SK-N-SH (cell line): ENCODE measurements around the gene SMIM11. TPM values are rescaled to one million over a fixed set of nuclear protein-coding genes. Genes with fewer than 3 reads are reported as not detected.

Experiments used
- CTCF ChIA-PET: fragments of 300-600, 350-600 bp; formaldehyde crosslinking; extraction: SDS; loops from one replicate; lab custom pipeline; 2021; lab: Yijun Ruan, JAX
- POLR2A ChIA-PET: fragments of 350-600 bp; sonication (Branson Sonifier 250); formaldehyde crosslinking; extraction: SDS; loops from one replicate; lab custom pipeline; 2020; ENCODE audit warnings: antibody characterized with exemption, inconsistent platforms; lab: Yijun Ruan, JAX
- DNase-seq: peaks from one replicate; pipeline ENCODE4 v3.0.0; 2012
- H2AFZ ChIP-seq: fragments of 200-600 bp; sonication (generic); 2 replicates; pipeline ENCODE4 v1.8.1; 2016; ENCODE audit warnings: antibody characterized with exemption, mild to moderate bottlenecking, low read depth
- H3F3A ChIP-seq: fragments of 200-600 bp; sonication (generic); replicated peaks from 2 replicates; pipeline ENCODE3; 2016; ENCODE audit warnings: antibody characterized with exemption, mild to moderate bottlenecking; ENCODE audit not compliant: insufficient read depth
- H3K27ac ChIP-seq, 2 experiments: fragments of 200-500 bp in 1 of 2; fragments of 200-600 bp in 1 of 2; sonication (Bioruptor generic) in 1 of 2; sonication (generic), shearing (Covaris generic) in 1 of 2; 2 replicates each; pipeline versions ENCODE4 v1.5.1 to v1.6.1; 2014 to 2016; ENCODE audit warnings: low read depth in 2 of 2, inconsistent platforms in 1 of 2, low read length in 1 of 2, mild to moderate bottlenecking in 1 of 2, mixed read lengths in 1 of 2
- H3K27me3 ChIP-seq: fragments of 200-600 bp; sonication (generic), shearing (Covaris generic); 2 replicates; pipeline ENCODE4 v1.6.1; 2016; ENCODE audit warnings: mixed run types; ENCODE audit not compliant: insufficient read depth
- H3K36me3 ChIP-seq, 2 experiments: fragments of 200-500 bp in 1 of 2; fragments of 200-600 bp in 1 of 2; sonication (Bioruptor generic) in 1 of 2; sonication (generic) in 1 of 2; replicated peaks in 1 of 2; 2 replicates each; pipeline versions ENCODE3 to v1.5.1; 2014 to 2016; ENCODE audit warnings: low read length in 1 of 2, mild to moderate bottlenecking in 1 of 2; ENCODE audit not compliant: insufficient read depth in 2 of 2, control insufficient read depth in 1 of 2
- H3K4me1 ChIP-seq, 2 experiments: fragments of 200-500 bp in 1 of 2; fragments of 200-600 bp in 1 of 2; sonication (Bioruptor generic) in 1 of 2; sonication (generic), shearing (Covaris generic) in 1 of 2; 2 replicates each; pipeline versions ENCODE4 v1.5.1 to v1.6.1; 2014 to 2016; ENCODE audit warnings: low read depth in 1 of 2, low read length in 1 of 2, mixed run types in 1 of 2; ENCODE audit not compliant: insufficient read depth in 2 of 2, control insufficient read depth in 1 of 2
- H3K4me2 ChIP-seq: fragments of 200-600 bp; sonication (generic), shearing (Covaris generic); 2 replicates; pipeline ENCODE4 v1.6.1; 2017; ENCODE audit warnings: mixed run types
- H3K4me3 ChIP-seq, 2 experiments: fragments of 200-500 bp in 1 of 2; fragments of 200-600 bp in 1 of 2; sonication (Bioruptor generic) in 1 of 2; sonication (generic), shearing (Covaris generic) in 1 of 2; 2 replicates each; pipeline versions ENCODE4 v1.5.1 to v1.8.1; 2014 to 2016; ENCODE audit warnings: low read depth in 2 of 2, inconsistent platforms in 1 of 2, low read length in 1 of 2, mild to moderate bottlenecking in 1 of 2, mixed read lengths in 1 of 2, moderate library complexity in 1 of 2
- H3K79me2 ChIP-seq: fragments of 200-600 bp; sonication (generic); 2 replicates; pipeline ENCODE4 v1.8.1; 2017; ENCODE audit warnings: mild to moderate bottlenecking; ENCODE audit not compliant: insufficient read depth
- H3K9ac ChIP-seq: fragments of 200-600 bp; sonication (generic); 2 replicates; pipeline ENCODE4 v1.6.1; 2017; ENCODE audit warnings: mixed run types
- H3K9me2 ChIP-seq: fragments of 200-600 bp; sonication (generic); 2 replicates; pipeline ENCODE4 v1.6.1; 2017; ENCODE audit warnings: mixed run types
- H3K9me3 ChIP-seq: fragments of 200-600 bp; sonication (generic); 2 replicates; pipeline ENCODE4 v1.6.1; 2017; ENCODE audit warnings: mixed run types, mild to moderate bottlenecking, moderate library complexity
- H4K20me1 ChIP-seq: fragments of 200-600 bp; sonication (generic); 2 replicates; pipeline ENCODE4 v1.6.1; 2017; ENCODE audit warnings: mild to moderate bottlenecking, mixed run types; ENCODE audit not compliant: insufficient read depth
- CHD2 ChIP-seq: fragments of 150-350 bp; IDR thresholded peaks from 2 replicates; pipeline ENCODE4 v1.6.1; 2018; ENCODE audit warnings: low read length; ENCODE audit not compliant: partially characterized antibody
- CTCF ChIP-seq: fragments of 200-600 bp; sonication (generic); IDR thresholded peaks from 2 replicates; pipeline ENCODE4 v1.6.1; 2017; ENCODE audit warnings: antibody characterized with exemption, mild to moderate bottlenecking, moderate library complexity
- ELF1 ChIP-seq: IDR thresholded peaks from 2 replicates; pipeline ENCODE4 v1.4.0; 2012
- IRF3 ChIP-seq: fragments of 150-350 bp; IDR thresholded peaks from 2 replicates; pipeline ENCODE4 v1.6.1; 2016; ENCODE audit warnings: mild to moderate bottlenecking, low read depth, low read length
- JUND ChIP-seq: IDR thresholded peaks from 2 replicates; pipeline ENCODE4 v1.4.0; 2012
- MAX ChIP-seq: IDR thresholded peaks from 2 replicates; pipeline ENCODE4 v1.4.0; 2012; ENCODE audit warnings: low read depth
- MXI1 ChIP-seq: IDR thresholded peaks from 2 replicates; pipeline ENCODE4 v1.6.1; 2012; ENCODE audit warnings: mild to moderate bottlenecking, low read depth, low read length, improper control_type of control experiment
- NFIC ChIP-seq: IDR thresholded peaks from 2 replicates; pipeline ENCODE4 v1.4.0; 2012; ENCODE audit warnings: borderline replicate concordance
- NRF1 ChIP-seq: IDR thresholded peaks from 2 replicates; pipeline ENCODE4 v1.6.1; 2012; ENCODE audit warnings: low read depth, mild to moderate bottlenecking, low read length
- PBX3 ChIP-seq: IDR thresholded peaks from 2 replicates; pipeline ENCODE4; 2012
- POLR2AphosphoS5 ChIP-seq: IDR thresholded peaks from 2 replicates; pipeline ENCODE4 v1.6.1; 2012; ENCODE audit warnings: low read depth, low read length
- RAD21 ChIP-seq: IDR thresholded peaks from 2 replicates; pipeline ENCODE4 v1.6.1; 2012; ENCODE audit warnings: mild to moderate bottlenecking, low read length
- RCOR1 ChIP-seq: fragments of 150-350 bp; IDR thresholded peaks from 2 replicates; pipeline ENCODE4 v1.6.1; 2017; ENCODE audit warnings: antibody characterized with exemption, low read length
- RXRA ChIP-seq: IDR thresholded peaks from 2 replicates; pipeline ENCODE4 v1.4.0; 2012; ENCODE audit warnings: low read depth, mild to moderate bottlenecking, borderline replicate concordance
- SMC3 ChIP-seq: IDR thresholded peaks from 2 replicates; pipeline ENCODE4 v1.6.1; 2012; ENCODE audit warnings: low read depth, low read length, improper control_type of control experiment
- WGBS: methylation state at CpG from one replicate; pipeline ENCODE4 v1.1.6; 2017; ENCODE audit warnings: low lambda C conversion rate; 5-methylcytosine and 5-hydroxymethylcytosine counted together
- polyA plus RNA-seq, 3 experiments: library from polyadenylated mRNA; depleted of rRNA; stranded (reverse); fragments of >200 nt; gene quantifications; 2 replicates each; pipeline ENCODE4 v1.2.3, GENCODE V29; 2012
- TF ChIP-seq, protein P1 (sequence below): IDR thresholded peaks from 2 replicates; pipeline ENCODE4 v1.4.0; 2012; ENCODE audit warnings: low read depth, borderline replicate concordance

Gene SMIM11
- polyA plus RNA-seq, 1 of the 3 experiments (the other 2 are of a cell fraction): 15.0 TPM

- Histone ChIP-seq H3K27ac (no peak overlapping the region), H3K9ac (no peak overlapping the region), H3K4me2 (no peak overlapping the region), H3K79me2 (no peaks in the 10 kb centered on the region), H3K36me3 (no peaks in the 10 kb centered on the region), H3F3A (no peaks in the 10 kb centered on the region), H3K9me3 (no peaks in the 10 kb centered on the region), H2AFZ (no peak overlapping the region), H4K20me1 (no peaks in the 10 kb centered on the region), H3K4me1 (no peaks in the 10 kb centered on the region; a peak in 1 of 4 replicates), H3K4me3 (no peak overlapping the region), H3K9me2 (no peaks in the 10 kb centered on the region), H3K27me3 (no peaks in the 10 kb centered on the region; the same call in 1 of the 2 replicates)
- ChIA-PET CTCF (interaction anchor here (0.5 to 22.3 kb wide), 13 partner anchors 13 to 425 kb away, joined by 3 to 407 read pairs (median 3); partner anchors contain the start of genes MRPS6 and SLC5A3), POLR2A (no interaction called here)
- DNase-seq: no peak
- no peak for TF ChIP-seq RXRA
- WGBS: 40% methylated on average over 4 of the region's 5 CpGs
These were observed 26.3 kb upstream of the SMIM11 start for GRCh38 chr21:34348890-34349519.

- Histone ChIP-seq H3F3A (no peaks in the 10 kb centered on the region), H3K4me2 (no peak overlapping the region), H3K9me2 (no peaks in the 10 kb centered on the region), H3K4me1 (no peaks in the 10 kb centered on the region; a peak in 1 of 4 replicates), H3K79me2 (no peaks in the 10 kb centered on the region), H3K4me3 (no peak overlapping the region; a peak in 1 of 4 replicates), H3K27me3 (no peaks in the 10 kb centered on the region; the same call in 1 of the 2 replicates), H3K9ac (no peak overlapping the region), H3K27ac (no peak overlapping the region), H2AFZ (no peak overlapping the region), H4K20me1 (no peaks in the 10 kb centered on the region), H3K9me3 (no peaks in the 10 kb centered on the region), H3K36me3 (no peaks in the 10 kb centered on the region)
- DNase-seq: peak; percentile 66
- POLR2A ChIA-PET: no interaction called here
- WGBS: 20% methylated on average over 5 of the region's 6 CpGs
- CTCF ChIA-PET: interaction anchor here (0.9 to 22.3 kb wide), 10 partner anchors 9 to 428 kb away, joined by 3 to 407 read pairs (median 4); no protein-coding TSS in a partner anchor
- TF ChIP-seq NFIC: no peak
- peak; percentile 66 for TF ChIP-seq CTCF
- no peak for TF ChIP-seq RCOR1
- 0 out of 2 replicates have a peak, but pooled peaks have one; percentile 4 for TF ChIP-seq NRF1
- peak; percentile 95 for TF ChIP-seq RAD21
- TF ChIP-seq SMC3: peak; percentile 93
- peak; percentile 76 for TF ChIP-seq MXI1
These were observed 23.5 kb upstream of the SMIM11 start for GRCh38 chr21:34351786-34352241.

DNA sequence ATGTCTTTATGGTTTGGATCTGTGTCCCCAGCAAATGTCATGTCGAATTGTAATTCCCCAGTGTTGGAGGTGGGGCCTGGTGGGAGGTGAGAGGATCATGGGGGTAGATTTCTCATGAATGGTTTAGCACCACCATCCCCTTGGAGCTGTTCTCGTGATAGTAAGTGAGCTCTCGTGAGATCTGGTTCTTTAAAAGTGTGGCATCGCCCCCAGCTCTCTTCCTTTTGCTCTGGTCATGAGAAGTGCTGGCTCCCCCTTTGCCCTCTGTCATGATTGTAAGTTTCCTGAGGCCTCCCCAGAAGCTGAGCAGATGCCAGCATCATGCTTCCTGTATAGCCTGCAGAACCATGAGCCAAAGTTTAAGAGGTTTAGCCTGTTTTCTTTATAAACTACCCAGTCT, 22.8 kb upstream of the SMIM11 start:
- CTCF ChIA-PET: interaction anchor here (0.7 to 22.3 kb wide), 10 partner anchors 9 to 433 kb away, joined by 3 to 407 read pairs (median 3); no protein-coding TSS in a partner anchor
- TF ChIP-seq RXRA (no peak), MXI1 (no peak), NRF1 (no peak), MAX (no peak), JUND (no peak), PBX3 (no peak), IRF3 (no peak), POLR2AphosphoS5 (no peak), ELF1 (no peak), CHD2 (no peak)
- TF ChIP-seq, protein P1, sequence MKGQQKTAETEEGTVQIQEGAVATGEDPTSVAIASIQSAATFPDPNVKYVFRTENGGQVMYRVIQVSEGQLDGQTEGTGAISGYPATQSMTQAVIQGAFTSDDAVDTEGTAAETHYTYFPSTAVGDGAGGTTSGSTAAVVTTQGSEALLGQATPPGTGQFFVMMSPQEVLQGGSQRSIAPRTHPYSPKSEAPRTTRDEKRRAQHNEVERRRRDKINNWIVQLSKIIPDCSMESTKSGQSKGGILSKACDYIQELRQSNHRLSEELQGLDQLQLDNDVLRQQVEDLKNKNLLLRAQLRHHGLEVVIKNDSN: no peak

More for the DNA sequence above, 22.8 kb upstream of the SMIM11 start:
- Histone ChIP-seq H4K20me1 (no peaks in the 10 kb centered on the region), H3K79me2 (no peaks in the 10 kb centered on the region), H3K4me2 (no peak overlapping the region), H3K4me3 (no peak overlapping the region), H3F3A (no peaks in the 10 kb centered on the region), H2AFZ (no peak overlapping the region), H3K9me3 (no peaks in the 10 kb centered on the region), H3K27ac (no peak overlapping the region), H3K36me3 (no peaks in the 10 kb centered on the region), H3K9ac (no peak overlapping the region), H3K4me1 (no peaks in the 10 kb centered on the region; a peak in 1 of 4 replicates), H3K9me2 (no peaks in the 10 kb centered on the region), H3K27me3 (no peaks in the 10 kb centered on the region; the same call in 1 of the 2 replicates)
- 56% methylated on average over 4 of the region's 4 CpGs for WGBS
- POLR2A ChIA-PET: no interaction called here
- DNase-seq: no peak
